Astrocyte (in vitro differentiated cells and primary cell): Measurements from ENCODE around the gene ZNF346. TPM values are rescaled to one million over a fixed set of nuclear protein-coding genes. Genes with fewer than 3 reads are reported as not detected.

Experiments used
- DNase-seq: peaks from one replicate; pipeline ENCODE4 v3.0.0-alpha.2; 2010; ENCODE audit warnings: low read depth
- FAIRE-seq: peaks from 2 replicates; lab custom pipeline; 2011; peaks lifted over from hg19 to GRCh38; lab: Jason Lieb, UNC
- H2AFZ ChIP-seq: 2 replicates; pipeline ENCODE4 v1.6.0; 2012; ENCODE audit warnings: low read depth, low read length, inconsistent platforms
- H3K27ac ChIP-seq: 2 replicates; pipeline ENCODE4 v1.5.1; 2011; ENCODE audit warnings: low read depth, low read length, inconsistent platforms
- H3K27me3 ChIP-seq: 2 replicates; pipeline ENCODE4 v1.6.0; 2011; ENCODE audit warnings: low read length, inconsistent platforms; ENCODE audit not compliant: insufficient read depth
- H3K36me3 ChIP-seq: 2 replicates; pipeline ENCODE4 v1.5.1; 2011; ENCODE audit warnings: low read length, inconsistent platforms; ENCODE audit not compliant: insufficient read depth
- H3K4me1 ChIP-seq: 2 replicates; pipeline ENCODE4 v1.5.1; 2011; ENCODE audit warnings: low read length, inconsistent platforms; ENCODE audit not compliant: insufficient read depth
- H3K4me2 ChIP-seq: 2 replicates; pipeline ENCODE4 v1.6.0; 2012; ENCODE audit warnings: low read length, inconsistent platforms
- H3K4me3 ChIP-seq: 2 replicates; pipeline ENCODE4 v1.5.1; 2011; ENCODE audit warnings: low read depth, mild to moderate bottlenecking, low read length, inconsistent platforms; ENCODE audit not compliant: insufficient read depth
- H3K79me2 ChIP-seq: 2 replicates; pipeline ENCODE4 v1.6.0; 2012; ENCODE audit warnings: mild to moderate bottlenecking, low read length, inconsistent platforms; ENCODE audit not compliant: insufficient read depth
- H3K9ac ChIP-seq: 2 replicates; pipeline ENCODE4 v1.6.0; 2012; ENCODE audit warnings: mild to moderate bottlenecking, low read length, inconsistent platforms
- H3K9me3 ChIP-seq: 2 replicates; pipeline ENCODE4 v1.5.1; 2012; ENCODE audit warnings: low read depth, mild to moderate bottlenecking, low read length, inconsistent platforms; ENCODE audit not compliant: insufficient read depth
- H4K20me1 ChIP-seq: 2 replicates; pipeline ENCODE4 v1.6.0; 2012; ENCODE audit warnings: low read length, inconsistent platforms; ENCODE audit not compliant: insufficient read depth
- H3K27ac Mint-ChIP-seq: one replicate; pipeline ENCODE4 v1.8.0; 2021; ENCODE audit warnings: mild to moderate bottlenecking, mixed read lengths; ENCODE audit not compliant: unreplicated experiment
- H3K27me3 Mint-ChIP-seq: one replicate; pipeline ENCODE4 v1.8.0; 2021; ENCODE audit warnings: low read depth, mixed read lengths; ENCODE audit not compliant: unreplicated experiment
- H3K36me3 Mint-ChIP-seq: one replicate; pipeline ENCODE4 v1.8.0; 2021; ENCODE audit warnings: low read depth, mixed read lengths; ENCODE audit not compliant: unreplicated experiment
- H3K4me1 Mint-ChIP-seq: one replicate; pipeline ENCODE4 v1.8.0; 2021; ENCODE audit warnings: low read depth, mixed read lengths; ENCODE audit not compliant: unreplicated experiment
- H3K4me3 Mint-ChIP-seq: one replicate; pipeline ENCODE4 v1.8.0; 2021; ENCODE audit warnings: mild to moderate bottlenecking, moderate library complexity, mixed read lengths; ENCODE audit not compliant: unreplicated experiment
- H3K9me3 Mint-ChIP-seq: one replicate; pipeline ENCODE4 v1.8.0; 2021; ENCODE audit warnings: mild to moderate bottlenecking, mixed read lengths; ENCODE audit not compliant: unreplicated experiment
- EZH2 ChIP-seq: IDR thresholded peaks from 2 replicates; pipeline ENCODE4 v1.6.1; 2012; ENCODE audit warnings: mild to moderate bottlenecking, low read length, inconsistent platforms; ENCODE audit not compliant: insufficient read depth
- total RNA-seq: library from RNA; stranded (reverse); gene quantifications from 2 replicates; pipeline ENCODE4 v1.2.1, GENCODE V29; 2021
- TF ChIP-seq, protein P1 (sequence below): IDR thresholded peaks from 2 replicates; pipeline ENCODE4 v1.5.1; 2011; ENCODE audit warnings: low read depth, mild to moderate bottlenecking, inconsistent platforms, low read length, moderate library complexity; ENCODE audit not compliant: insufficient read depth

The ZNF346 gene
- total RNA-seq, 1 donor from 2014 or later: 13.8 TPM

DNA sequence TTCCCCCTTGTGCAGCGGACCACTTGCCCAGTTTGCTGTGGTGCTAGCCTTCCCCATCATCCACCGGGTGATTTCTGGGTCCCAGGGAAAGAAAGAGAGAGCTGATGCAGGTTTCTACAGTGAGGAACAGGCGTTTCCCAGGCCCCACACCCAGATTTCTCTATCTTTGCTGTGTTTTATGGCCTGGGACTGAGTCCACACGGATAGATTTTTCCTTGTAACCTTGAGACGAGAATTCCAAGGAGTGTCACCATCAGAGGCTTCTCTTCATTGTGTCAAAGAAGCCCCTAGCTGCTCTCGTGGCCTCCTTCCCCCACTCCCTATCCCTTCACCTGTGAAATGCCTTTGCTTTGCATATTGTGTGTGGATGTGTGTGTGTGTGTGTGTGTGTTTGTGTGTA lies 43.0 kb downstream of the ZNF346 start:
- no peak overlapping the region for H3K4me2 ChIP-seq
- no peak overlapping the region for H3K27ac ChIP-seq
- no peak for DNase-seq
- Mint-ChIP-seq H3K27me3 (no peaks in the 10 kb centered on the region), H3K27ac (no peak overlapping the region), H3K4me1 (peaks cover 8% of the 10 kb centered on the region), H3K36me3 (peaks cover 21% of the 10 kb centered on the region), H3K9me3 (no peaks in the 10 kb centered on the region), H3K4me3 (no peak overlapping the region)
- FAIRE-seq: no peak
- no peaks in the 10 kb centered on the region for H3K27me3 ChIP-seq
- no peak overlapping the region for H3K4me3 ChIP-seq
- peaks cover 20% of the 10 kb centered on the region for H3K36me3 ChIP-seq
- no peak overlapping the region for H3K9ac ChIP-seq
- no peaks in the 10 kb centered on the region for H3K9me3 ChIP-seq
- H2AFZ ChIP-seq: no peak overlapping the region
- no peaks in the 10 kb centered on the region for H4K20me1 ChIP-seq
- no peak for TF ChIP-seq EZH2
- TF ChIP-seq, protein P1, sequence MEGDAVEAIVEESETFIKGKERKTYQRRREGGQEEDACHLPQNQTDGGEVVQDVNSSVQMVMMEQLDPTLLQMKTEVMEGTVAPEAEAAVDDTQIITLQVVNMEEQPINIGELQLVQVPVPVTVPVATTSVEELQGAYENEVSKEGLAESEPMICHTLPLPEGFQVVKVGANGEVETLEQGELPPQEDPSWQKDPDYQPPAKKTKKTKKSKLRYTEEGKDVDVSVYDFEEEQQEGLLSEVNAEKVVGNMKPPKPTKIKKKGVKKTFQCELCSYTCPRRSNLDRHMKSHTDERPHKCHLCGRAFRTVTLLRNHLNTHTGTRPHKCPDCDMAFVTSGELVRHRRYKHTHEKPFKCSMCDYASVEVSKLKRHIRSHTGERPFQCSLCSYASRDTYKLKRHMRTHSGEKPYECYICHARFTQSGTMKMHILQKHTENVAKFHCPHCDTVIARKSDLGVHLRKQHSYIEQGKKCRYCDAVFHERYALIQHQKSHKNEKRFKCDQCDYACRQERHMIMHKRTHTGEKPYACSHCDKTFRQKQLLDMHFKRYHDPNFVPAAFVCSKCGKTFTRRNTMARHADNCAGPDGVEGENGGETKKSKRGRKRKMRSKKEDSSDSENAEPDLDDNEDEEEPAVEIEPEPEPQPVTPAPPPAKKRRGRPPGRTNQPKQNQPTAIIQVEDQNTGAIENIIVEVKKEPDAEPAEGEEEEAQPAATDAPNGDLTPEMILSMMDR: no peak
- no peaks in the 10 kb centered on the region for H3K79me2 ChIP-seq
- H3K4me1 ChIP-seq: no peaks in the 10 kb centered on the region

DNA sequence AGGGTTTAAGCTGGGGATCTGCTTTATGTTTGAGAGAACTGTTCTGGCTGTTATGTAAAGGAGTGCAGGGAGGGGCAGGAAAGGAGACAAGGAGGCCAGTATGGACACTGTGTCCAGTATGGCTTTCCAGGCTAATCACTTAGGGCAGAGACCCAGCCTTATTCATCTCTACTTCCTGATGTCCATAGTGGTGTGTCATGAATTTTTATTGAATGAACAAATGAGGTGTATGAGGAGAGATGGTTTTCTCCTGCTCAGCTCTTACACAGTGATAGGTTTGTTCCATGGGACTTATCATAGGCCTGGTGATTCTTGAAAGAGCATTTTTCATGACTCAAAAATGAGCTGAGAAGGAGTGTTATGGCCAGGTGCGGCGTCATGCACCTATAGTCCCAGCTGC lies 43.7 kb downstream of the ZNF346 start:
- Histone ChIP-seq H3K4me2 (no peak overlapping the region), H3K36me3 (peaks cover 20% of the 10 kb centered on the region), H4K20me1 (no peaks in the 10 kb centered on the region), H2AFZ (no peak overlapping the region), H3K9ac (no peak overlapping the region), H3K79me2 (no peaks in the 10 kb centered on the region), H3K4me1 (no peaks in the 10 kb centered on the region), H3K27ac (no peak overlapping the region), H3K27me3 (no peaks in the 10 kb centered on the region), H3K4me3 (no peak overlapping the region), H3K9me3 (no peaks in the 10 kb centered on the region)
- no peak for DNase-seq
- FAIRE-seq: no peak
- Mint-ChIP-seq H3K4me3 (no peak overlapping the region), H3K4me1 (peaks cover 8% of the 10 kb centered on the region), H3K36me3 (peaks cover 24% of the 10 kb centered on the region), H3K27ac (no peak overlapping the region), H3K9me3 (no peaks in the 10 kb centered on the region), H3K27me3 (no peaks in the 10 kb centered on the region)
- TF ChIP-seq EZH2: no peak
- TF ChIP-seq, protein P1: no peak

DNA sequence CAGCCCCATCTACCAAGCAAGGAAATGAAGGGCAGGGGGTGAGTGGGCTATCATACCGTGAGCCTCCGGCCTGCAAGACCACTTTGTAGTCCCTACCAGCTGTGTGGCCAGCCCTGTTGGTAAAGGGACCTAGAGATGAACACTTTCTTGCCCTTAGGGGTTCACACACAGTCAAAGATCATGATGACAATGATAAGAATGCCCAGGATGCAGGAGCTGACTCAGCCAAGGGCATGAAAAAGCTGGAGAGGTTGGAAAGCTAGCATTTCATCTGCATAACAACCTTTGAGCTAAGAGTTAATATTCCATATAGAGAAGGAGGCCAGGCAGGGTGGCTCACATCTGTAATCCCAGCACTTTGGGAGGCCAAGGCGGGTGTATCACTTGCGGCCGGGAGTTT lies 45.0 kb downstream of the ZNF346 start:
- Histone ChIP-seq H3K4me1 (no peaks in the 10 kb centered on the region), H3K9ac (no peak overlapping the region), H3K4me3 (no peak overlapping the region), H2AFZ (no peak overlapping the region), H3K79me2 (no peaks in the 10 kb centered on the region), H3K9me3 (no peaks in the 10 kb centered on the region), H3K27me3 (no peaks in the 10 kb centered on the region), H3K36me3 (peaks cover 12% of the 10 kb centered on the region), H3K4me2 (no peak overlapping the region), H3K27ac (no peak overlapping the region), H4K20me1 (peaks cover 3% of the 10 kb centered on the region)
- Mint-ChIP-seq H3K4me1 (peaks cover 12% of the 10 kb centered on the region), H3K27ac (no peak overlapping the region), H3K9me3 (no peaks in the 10 kb centered on the region), H3K27me3 (no peaks in the 10 kb centered on the region), H3K36me3 (peaks cover 21% of the 10 kb centered on the region), H3K4me3 (no peak overlapping the region)
- DNase-seq (no peak), FAIRE-seq (no peak)
- TF ChIP-seq EZH2: no peak
- TF ChIP-seq, protein P1: no peak
